GM18907 (cell line): Measurements from ENCODE around the gene UBLCP1.
"Not testable (repeated sequence)": the region's sequence is repeated elsewhere in the genome, so short reads cannot be mapped to it uniquely, and the experiment has no call there.

Experiments used
- ATAC-seq: cut with Tn5 transposase; IDR thresholded peaks from one replicate; pipeline ENCODE4 v1.9.1; 2021; ENCODE audit warnings: mild to moderate bottlenecking, moderate library complexity; ENCODE audit not compliant: unreplicated experiment

Gene UBLCP1

GRCh38 chr5:159244890-159245289, 18.2 kb upstream of the UBLCP1 start:
- no peak for ATAC-seq

GRCh38 chr5:159249158-159249557, 13.9 kb upstream of the UBLCP1 start:
- no peak for ATAC-seq

GRCh38 chr5:159252195-159252594, 10.9 kb upstream of the UBLCP1 start:
- ATAC-seq: no peak

GRCh38 chr5:159257007-159257406, 6.1 kb upstream of the UBLCP1 start:
- no peak for ATAC-seq

- no peak for ATAC-seq
Measured at GRCh38 chr5:159257629-159258283, 5.3 kb upstream of the UBLCP1 start.

- ATAC-seq: no peak
Measured at GRCh38 chr5:159258361-159258760, 4.7 kb upstream of the UBLCP1 start.

- not testable (repeated sequence) for ATAC-seq
Measured at GRCh38 chr5:159260212-159260611, 2.9 kb upstream of the UBLCP1 start.

GRCh38 chr5:159262472-159262858, 625 bp upstream of the UBLCP1 start:
- peak; percentile 12 for ATAC-seq

GRCh38 chr5:159263569-159263905, 447 bp downstream of the UBLCP1 start:
- ATAC-seq: peak; percentile 32

GRCh38 chr5:159266764-159267163, 3.7 kb downstream of the UBLCP1 start:
- ATAC-seq: not testable (repeated sequence)

- no peak for ATAC-seq
Measured at GRCh38 chr5:159269723-159270122, 6.6 kb downstream of the UBLCP1 start.

GRCh38 chr5:159273923-159274322, 10.8 kb downstream of the UBLCP1 start:
- ATAC-seq: no peak

- ATAC-seq: no peak
Measured at GRCh38 chr5:159274676-159275075, 11.6 kb downstream of the UBLCP1 start.

GRCh38 chr5:159286420-159287035, 23.4 kb downstream of the UBLCP1 start:
- ATAC-seq: no peak

- no peak for ATAC-seq
Measured at GRCh38 chr5:159290741-159291140, 27.7 kb downstream of the UBLCP1 start.

GRCh38 chr5:159294921-159295320, 31.8 kb downstream of the UBLCP1 start:
- ATAC-seq: no peak

GRCh38 chr5:159297300-159297699, 34.2 kb downstream of the UBLCP1 start:
- ATAC-seq: not testable (repeated sequence)

GRCh38 chr5:159301466-159301865, 38.4 kb downstream of the UBLCP1 start:
- ATAC-seq: no peak

- ATAC-seq: not testable (repeated sequence)
Measured at GRCh38 chr5:159301929-159302860, 39.1 kb downstream of the UBLCP1 start.

GRCh38 chr5:159303286-159303685, 40.2 kb downstream of the UBLCP1 start:
- ATAC-seq: no peak

GRCh38 chr5:159304961-159305595, 42.0 kb downstream of the UBLCP1 start:
- no peak for ATAC-seq
